Testis (tissue), 3 donors: ENCODE data around the gene FBXO21. TPM values are rescaled to one million over a fixed set of nuclear protein-coding genes. Genes with fewer than 3 reads are reported as not detected.
A peak's percentile ranks its signal among the peaks of the same experiment; 100 is the strongest.

ENCODE experiments used
- DNase-seq: peaks from one replicate; pipeline ENCODE4 v3.0.0-alpha.2; 2019
- H3K27ac ChIP-seq, 2 donors: fragments of 200-600 bp; sonication (generic); one replicate each; pipeline ENCODE4 v1.5.1; 2019
- H3K27me3 ChIP-seq: fragments of 200-600 bp; sonication (generic); one replicate; pipeline ENCODE4 v1.5.1; 2019
- H3K36me3 ChIP-seq: fragments of 200-600 bp; sonication (generic); one replicate; pipeline ENCODE4 v1.5.1; 2017; ENCODE audit warnings: low read depth; ENCODE audit errors: missing control alignments
- H3K4me1 ChIP-seq: fragments of 200-600 bp; sonication (generic); one replicate; pipeline ENCODE4 v1.5.1; 2019
- H3K4me3 ChIP-seq, 2 donors: fragments of 200-600 bp; sonication (generic); one replicate each; pipeline ENCODE4 v1.5.1; 2017 to 2019
- H3K9me3 ChIP-seq: fragments of 200-600 bp; sonication (generic); one replicate; pipeline ENCODE4 v1.5.1; 2017
- CTCF ChIP-seq, 3 experiments: fragments of 450-650 bp in 2 of 3; fragments of 200-600 bp in 1 of 3; sonication (generic) in 1 of 3; IDR thresholded peaks; one replicate each; pipeline ENCODE4 v1.5.1; 2016 to 2019; ENCODE audit warnings: antibody characterized with exemption in 3 of 3, mild to moderate bottlenecking in 2 of 3, moderate library complexity in 1 of 3
- POLR2A ChIP-seq: fragments of 450-650 bp; IDR thresholded peaks from one replicate; pipeline ENCODE4 v1.6.1; 2017; ENCODE audit warnings: antibody characterized with exemption, mild to moderate bottlenecking, moderate library complexity
- WGBS, 2 donors: methylation state at CpG; one replicate each; pipeline ENCODE4 v1.1.5; 2018; 5-methylcytosine and 5-hydroxymethylcytosine counted together
- intact Hi-C: fragments of 100-400 bp; cut with DNase I; formaldehyde crosslinking; loops from one replicate; pipeline ENCODE4 v1.15.1; 2023; ENCODE audit warnings: low total_unique reads
- polyA plus RNA-seq: library from polyadenylated mRNA; stranded (reverse); fragments of 350-450 nt; fragmentation: Illumina TruSeq; extraction: RNeasy Lipid Tissue Mini Kit (QIAGEN cat#74804); gene quantifications from one replicate; pipeline ENCODE4 v1.2.3, GENCODE V29; 2014; ENCODE audit warnings: low read depth, low replicate concordance; ENCODE audit not compliant: insufficient read depth
- total RNA-seq, 2 donors: library from RNA; depleted of rRNA; stranded (reverse); fragments of >200 nt; gene quantifications; one replicate each; pipeline ENCODE4 v1.2.3, GENCODE V29; 2016

Gene FBXO21
- total and polyA plus RNA-seq, 3 donors from 2014 or later = 101 to 519 (median 290) TPM

- intact Hi-C loops = no loop called here
- no peak for DNase-seq
- Histone ChIP-seq H3K36me3 (no peaks in the 10 kb centered on the region), H3K4me1 (peaks cover 6% of the 10 kb centered on the region), H3K4me3 (no peak overlapping the region), H3K27ac (no peak overlapping the region), H3K27me3 (no peaks in the 10 kb centered on the region), H3K9me3 (no peaks in the 10 kb centered on the region)
- TF ChIP-seq CTCF (IDR thresholded peaks at IDR 0.05) (no peak), POLR2A (no peak)
- 83 to 87% methylated on average over 3 of the region's 3 CpGs for WGBS, 2 donors
Observed at GRCh38 chr12:117102800-117103181, 87.5 kb downstream of the FBXO21 start.

GRCh38 chr12:117101953-117102799, 88.1 kb downstream of the FBXO21 start:
- DNase-seq = no peak
- Histone ChIP-seq H3K36me3 (no peaks in the 10 kb centered on the region), H3K4me1 (peaks cover 6% of the 10 kb centered on the region), H3K27ac (no peak overlapping the region), H3K9me3 (no peaks in the 10 kb centered on the region), H3K27me3 (no peaks in the 10 kb centered on the region), H3K4me3 (no peak overlapping the region)
- no peak for TF ChIP-seq CTCF (IDR thresholded peaks at IDR 0.05)
- no peak for TF ChIP-seq POLR2A
- intact Hi-C loops = no loop called here
- whole genome bisulfite sequencing, 2 donors = 77 to 85% methylated on average over 13 to 14 of the region's 14 CpGs

GRCh38 chr12:117100851-117101673, 89.2 kb downstream of the FBXO21 start:
- Histone ChIP-seq H3K27ac (no peak overlapping the region), H3K4me1 (peaks cover 6% of the 10 kb centered on the region), H3K4me3 (no peak overlapping the region), H3K36me3 (no peaks in the 10 kb centered on the region), H3K27me3 (no peaks in the 10 kb centered on the region), H3K9me3 (no peaks in the 10 kb centered on the region)
- WGBS, 2 donors = 74 to 77% methylated on average over 7 to 8 of the region's 8 CpGs
- intact Hi-C loops = no loop called here
- no peak for DNase-seq
- TF ChIP-seq CTCF (IDR thresholded peaks at IDR 0.05) (no peak), POLR2A (no peak)

- intact Hi-C loops = no loop called here
- no peak for TF ChIP-seq POLR2A
- peak in 2 of 3 experiments; percentile 16 to 50 for TF ChIP-seq CTCF (IDR thresholded peaks at IDR 0.05)
- no peak overlapping the region for H3K4me3 ChIP-seq
- H3K9me3 ChIP-seq = no peaks in the 10 kb centered on the region
- H3K36me3 ChIP-seq = no peaks in the 10 kb centered on the region
- peak; percentile 44 for DNase-seq
- H3K27me3 ChIP-seq = no peaks in the 10 kb centered on the region
- peaks cover 6% of the 10 kb centered on the region for H3K4me1 ChIP-seq
- WGBS, 2 donors = 26 to 55% methylated on average over 5 of the region's 5 CpGs
- no peak overlapping the region for H3K27ac ChIP-seq
Observed at GRCh38 chr12:117100251-117100650, 90.0 kb downstream of the FBXO21 start.
